SU-DHL-6 (cell line): ENCODE data around the gene ZNF790.

ENCODE experiments used
- H2AFZ ChIP-seq: fragments of 200-600 bp; sonication (generic); 2 replicates; pipeline ENCODE4 v1.6.1; 2014; ENCODE audit warnings: low read depth, mild to moderate bottlenecking, moderate library complexity, mixed read lengths, antibody characterized with exemption, low read length; ENCODE audit not compliant: severe bottlenecking
- H3F3A ChIP-seq: fragments of 200-600 bp; shearing (Covaris generic); 2 replicates; pipeline ENCODE4 v1.6.0; 2016; ENCODE audit warnings: antibody characterized with exemption, mild to moderate bottlenecking; ENCODE audit not compliant: insufficient read depth
- H3K27ac ChIP-seq: fragments of 200-600 bp; sonication (generic); 2 replicates; pipeline ENCODE4 v1.5.1; 2016; ENCODE audit warnings: low read depth, mild to moderate bottlenecking, low read length, moderate library complexity, mixed read lengths
- H3K27me3 ChIP-seq: fragments of 200-600 bp; sonication (generic), shearing (Covaris generic); 2 replicates; pipeline ENCODE4 v1.6.0; 2014; ENCODE audit warnings: mild to moderate bottlenecking, low read length
- H3K36me3 ChIP-seq: fragments of 200-600 bp; sonication (generic); 2 replicates; pipeline ENCODE4 v1.6.1; 2014; ENCODE audit warnings: mild to moderate bottlenecking, low read length, mixed read lengths
- H3K4me2 ChIP-seq: fragments of 300-600, 200-600 bp; shearing (Covaris generic), sonication (generic); 2 replicates; pipeline ENCODE4 v1.6.0; 2014; ENCODE audit warnings: low read length, low read depth, mild to moderate bottlenecking; ENCODE audit not compliant: poor library complexity, severe bottlenecking
- H3K4me3 ChIP-seq: fragments of 200-600 bp; sonication (generic); 2 replicates; pipeline ENCODE4 v1.5.1; 2014; ENCODE audit warnings: antibody characterized with exemption, low read length, mild to moderate bottlenecking, mixed read lengths; ENCODE audit not compliant: insufficient read depth, poor library complexity, severe bottlenecking
- H3K79me2 ChIP-seq: fragments of 200-600 bp; sonication (generic); 2 replicates; pipeline ENCODE4 v1.6.1; 2014; ENCODE audit warnings: mild to moderate bottlenecking, low read length, moderate library complexity; ENCODE audit not compliant: insufficient read depth
- H3K9ac ChIP-seq: fragments of 200-600 bp; sonication (generic); 2 replicates; pipeline ENCODE4 v1.7.0; 2014; ENCODE audit warnings: mild to moderate bottlenecking, low read length
- H3K9me2 ChIP-seq: fragments of 200-600 bp; sonication (generic); replicated peaks from 2 replicates; pipeline ENCODE4 v1.6.1; 2014; ENCODE audit warnings: low read length; ENCODE audit not compliant: insufficient read depth
- H3K9me3 ChIP-seq: fragments of 200-600 bp; sonication (generic); 2 replicates; pipeline ENCODE4 v1.6.1; 2014; ENCODE audit warnings: low read length, mixed read lengths; ENCODE audit not compliant: insufficient read depth
- H4K20me1 ChIP-seq: fragments of 200-600 bp; sonication (generic); 2 replicates; pipeline ENCODE4 v1.6.1; 2014; ENCODE audit warnings: low read depth, mild to moderate bottlenecking, antibody characterized with exemption, low read length, moderate library complexity, mixed read lengths
- EZH2phosphoT487 ChIP-seq: fragments of 200-600 bp; sonication (generic), shearing (Covaris generic); conservative IDR thresholded peaks from 2 replicates; pipeline ENCODE4 v1.6.1; 2018; ENCODE audit warnings: mild to moderate bottlenecking, antibody characterized with exemption, low read length, moderate library complexity, mixed read lengths
- TF ChIP-seq, protein P1 (sequence below): fragments of 200-600 bp; sonication (generic); IDR thresholded peaks from one replicate; pipeline ENCODE4 v1.5.1; 2017; ENCODE audit warnings: antibody characterized with exemption, mild to moderate bottlenecking, low read length, moderate library complexity; ENCODE audit not compliant: insufficient read depth, poor library complexity, severe bottlenecking

The ZNF790 gene

DNA sequence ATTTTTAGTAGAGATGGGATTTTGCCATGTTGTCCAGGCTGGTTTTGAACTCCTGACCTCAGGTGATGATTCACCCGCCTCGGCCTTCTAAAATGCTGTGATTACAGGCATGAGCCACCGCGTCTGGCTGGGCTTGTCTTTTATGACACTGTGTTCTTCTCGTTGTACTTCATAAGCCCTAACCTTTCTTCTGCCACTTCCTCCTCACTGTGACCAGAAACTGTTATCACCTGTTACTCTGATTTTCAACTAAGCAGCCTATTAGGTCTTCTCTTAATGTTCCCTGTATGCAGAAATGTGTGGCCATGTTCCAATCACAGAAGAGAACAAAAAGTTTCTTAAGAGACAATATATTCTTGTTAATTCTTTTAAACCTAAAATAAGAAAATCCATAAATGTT lies 16.4 kb downstream of the ZNF790 start:
- Histone ChIP-seq H3K9me2 (no peaks in the 10 kb centered on the region), H4K20me1 (no peaks in the 10 kb centered on the region), H3K79me2 (no peaks in the 10 kb centered on the region), H3K9ac (no peak overlapping the region), H3K4me2 (no peak overlapping the region), H3K36me3 (peaks cover 57% of the 10 kb centered on the region), H3K4me3 (no peak overlapping the region), H3F3A (no peaks in the 10 kb centered on the region), H3K27ac (no peak overlapping the region), H2AFZ (no peak overlapping the region), H3K9me3 (peaks cover 66% of the 10 kb centered on the region), H3K27me3 (no peaks in the 10 kb centered on the region)
- TF ChIP-seq, protein P1, sequence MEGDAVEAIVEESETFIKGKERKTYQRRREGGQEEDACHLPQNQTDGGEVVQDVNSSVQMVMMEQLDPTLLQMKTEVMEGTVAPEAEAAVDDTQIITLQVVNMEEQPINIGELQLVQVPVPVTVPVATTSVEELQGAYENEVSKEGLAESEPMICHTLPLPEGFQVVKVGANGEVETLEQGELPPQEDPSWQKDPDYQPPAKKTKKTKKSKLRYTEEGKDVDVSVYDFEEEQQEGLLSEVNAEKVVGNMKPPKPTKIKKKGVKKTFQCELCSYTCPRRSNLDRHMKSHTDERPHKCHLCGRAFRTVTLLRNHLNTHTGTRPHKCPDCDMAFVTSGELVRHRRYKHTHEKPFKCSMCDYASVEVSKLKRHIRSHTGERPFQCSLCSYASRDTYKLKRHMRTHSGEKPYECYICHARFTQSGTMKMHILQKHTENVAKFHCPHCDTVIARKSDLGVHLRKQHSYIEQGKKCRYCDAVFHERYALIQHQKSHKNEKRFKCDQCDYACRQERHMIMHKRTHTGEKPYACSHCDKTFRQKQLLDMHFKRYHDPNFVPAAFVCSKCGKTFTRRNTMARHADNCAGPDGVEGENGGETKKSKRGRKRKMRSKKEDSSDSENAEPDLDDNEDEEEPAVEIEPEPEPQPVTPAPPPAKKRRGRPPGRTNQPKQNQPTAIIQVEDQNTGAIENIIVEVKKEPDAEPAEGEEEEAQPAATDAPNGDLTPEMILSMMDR, result no peak
- no peak for TF ChIP-seq EZH2phosphoT487

DNA sequence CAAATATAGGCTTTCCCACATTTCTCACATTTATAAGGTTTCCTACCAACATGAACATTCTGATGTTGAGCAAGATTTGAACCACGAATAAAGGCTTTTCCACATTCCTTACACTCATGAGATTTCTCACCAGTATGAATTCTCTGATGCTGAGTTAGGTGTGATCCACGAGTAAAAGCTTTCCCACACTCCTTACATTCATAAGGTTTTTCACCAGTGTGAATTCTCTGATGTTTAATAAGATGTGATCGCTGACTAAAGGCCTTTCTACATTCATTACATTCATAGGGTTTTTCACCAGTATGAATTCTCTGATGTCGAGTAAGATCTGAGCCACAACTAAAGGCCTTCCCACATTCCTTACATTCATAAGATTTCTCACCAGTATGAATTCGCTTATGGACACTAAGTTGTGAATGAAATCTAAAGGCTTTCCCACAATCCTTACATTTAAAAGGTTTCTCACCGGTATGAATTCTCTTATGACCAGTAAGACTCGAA lies 19.0 kb downstream of the ZNF790 start:
- no peak overlapping the region for H3K9ac ChIP-seq
- no peak overlapping the region for H3K4me2 ChIP-seq
- peaks cover 52% of the 10 kb centered on the region for H3K36me3 ChIP-seq
- TF ChIP-seq EZH2phosphoT487, result no peak
- TF ChIP-seq, protein P1, result no peak
- H3K27me3 ChIP-seq, result no peaks in the 10 kb centered on the region
- H3F3A ChIP-seq, result no peaks in the 10 kb centered on the region
- H2AFZ ChIP-seq, result no peak overlapping the region
- H3K79me2 ChIP-seq, result no peaks in the 10 kb centered on the region
- no peak overlapping the region for H3K4me3 ChIP-seq
- H4K20me1 ChIP-seq, result no peaks in the 10 kb centered on the region
- peaks cover 73% of the 10 kb centered on the region for H3K9me3 ChIP-seq
- no peak overlapping the region for H3K27ac ChIP-seq
- H3K9me2 ChIP-seq, result no peaks in the 10 kb centered on the region

DNA sequence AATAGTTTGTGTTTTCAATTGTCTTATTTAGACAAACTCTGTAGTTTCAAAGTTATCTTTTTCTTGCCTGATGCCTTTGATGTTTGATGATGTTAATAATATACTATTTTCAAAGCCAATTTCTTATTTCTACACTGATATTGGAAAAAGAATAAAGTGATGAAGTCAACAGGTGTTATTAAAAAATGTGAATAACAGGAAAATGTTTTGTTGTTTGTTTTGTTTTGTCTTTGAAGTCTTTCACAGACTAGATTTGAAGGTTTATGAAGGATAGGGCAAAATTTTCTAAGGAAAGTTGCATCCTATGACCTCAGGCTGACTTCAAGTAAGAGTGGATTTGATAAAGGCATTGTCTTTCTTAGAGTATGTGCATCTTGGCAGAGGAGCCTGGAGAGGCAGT lies 31.2 kb downstream of the ZNF790 start:
- H2AFZ ChIP-seq, result no peak overlapping the region
- no peak for TF ChIP-seq EZH2phosphoT487
- TF ChIP-seq, protein P1, result no peak
- no peaks in the 10 kb centered on the region for H3K36me3 ChIP-seq
- no peak overlapping the region for H3K4me3 ChIP-seq
- H3K4me2 ChIP-seq, result no peak overlapping the region
- no peaks in the 10 kb centered on the region for H3K9me2 ChIP-seq
- H3K27me3 ChIP-seq, result no peaks in the 10 kb centered on the region
- no peaks in the 10 kb centered on the region for H3K79me2 ChIP-seq
- H3K9ac ChIP-seq, result no peak overlapping the region
- H3K9me3 ChIP-seq, result peaks cover 18% of the 10 kb centered on the region; the same call in 1 of the 2 replicates
- H3F3A ChIP-seq, result no peaks in the 10 kb centered on the region
- H4K20me1 ChIP-seq, result no peaks in the 10 kb centered on the region
- H3K27ac ChIP-seq, result no peak overlapping the region
